Endothelial cell (in vitro differentiated cells): Measurements from ENCODE around the gene TUBA4A. TPM values are rescaled to one million over a fixed set of nuclear protein-coding genes. Genes with fewer than 3 reads are reported as not detected.

ENCODE experiments used
- DNase-seq: peaks from one replicate; pipeline ENCODE4 v3.0.0; 2021; ENCODE audit warnings: low spot score
- H3K27ac Mint-ChIP-seq: one replicate; pipeline ENCODE4 v1.8.0; 2021; ENCODE audit warnings: mixed read lengths, inconsistent platforms; ENCODE audit not compliant: unreplicated experiment
- H3K27me3 Mint-ChIP-seq: one replicate; pipeline ENCODE4 v1.8.0; 2021; ENCODE audit warnings: mild to moderate bottlenecking, moderate library complexity, mixed read lengths, inconsistent platforms; ENCODE audit not compliant: unreplicated experiment
- H3K36me3 Mint-ChIP-seq: one replicate; pipeline ENCODE4 v1.8.0; 2021; ENCODE audit warnings: mild to moderate bottlenecking, low read depth, mixed read lengths, inconsistent platforms; ENCODE audit not compliant: unreplicated experiment
- H3K4me1 Mint-ChIP-seq: one replicate; pipeline ENCODE4 v1.8.0; 2021; ENCODE audit warnings: mild to moderate bottlenecking, mixed read lengths, inconsistent platforms; ENCODE audit not compliant: unreplicated experiment
- H3K4me3 Mint-ChIP-seq: one replicate; pipeline ENCODE4 v1.8.0; 2021; ENCODE audit warnings: mild to moderate bottlenecking, mixed read lengths, inconsistent platforms; ENCODE audit not compliant: unreplicated experiment
- H3K9me3 Mint-ChIP-seq: one replicate; pipeline ENCODE4 v1.8.0; 2021; ENCODE audit warnings: mixed read lengths, inconsistent platforms; ENCODE audit not compliant: unreplicated experiment
- total RNA-seq: library from RNA; stranded (reverse); fragmentation: NEBNext Ultra II Directional; extraction: Animal tissue kit (Norgen Biotek cat#: 25700); gene quantifications from one replicate; pipeline ENCODE4 v1.2.1, GENCODE V29; 2021; ENCODE audit not compliant: unreplicated experiment
- TF ChIP-seq, protein P1 (sequence below): fragments of 200-600 bp; sonication (generic); IDR thresholded peaks from one replicate; pipeline ENCODE4 v1.5.0; 2021; ENCODE audit warnings: antibody characterized with exemption; ENCODE audit not compliant: unreplicated experiment

TUBA4A gene
- total RNA-seq, 1 donor from 2014 or later, result 18.7 TPM

DNA sequence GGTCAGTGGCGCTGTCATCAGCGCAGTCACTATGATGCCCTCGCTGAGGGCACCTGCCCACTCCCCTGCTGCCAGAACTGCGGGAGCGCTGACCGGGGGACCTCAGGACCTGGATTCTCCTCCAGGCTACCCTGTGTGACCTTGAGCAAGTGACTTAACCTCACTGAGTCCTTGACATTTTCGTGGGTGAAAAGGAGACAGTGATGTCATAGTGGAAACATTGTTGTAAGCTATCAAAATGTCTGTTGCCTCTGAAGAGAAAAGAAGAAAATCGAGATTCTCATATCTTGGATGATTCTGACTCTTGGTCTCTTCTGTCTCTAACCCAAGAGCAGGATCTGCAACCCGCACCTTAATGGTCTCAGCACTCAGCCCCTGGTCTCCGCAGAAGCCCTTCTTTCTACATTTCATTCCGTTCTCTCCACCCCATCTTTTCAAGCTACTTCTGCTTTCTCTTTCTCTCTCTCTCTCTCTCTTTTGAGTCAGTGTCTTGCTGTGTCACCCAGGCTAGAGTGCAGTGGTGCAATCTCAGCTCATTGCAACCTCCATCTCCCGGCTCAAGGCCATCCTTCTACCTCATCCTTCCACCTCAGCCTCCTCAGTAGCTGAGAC, 978 bp upstream of the TUBA4A start:
- Mint-ChIP-seq H3K27me3 (peaks cover 15% of the 10 kb centered on the region), H3K27ac (peak overlapping the region; percentile 22), H3K4me1 (peaks cover 6% of the 10 kb centered on the region), H3K36me3 (peaks cover 12% of the 10 kb centered on the region), H3K9me3 (no peaks in the 10 kb centered on the region), H3K4me3 (peak overlapping the region; percentile 57)
- TF ChIP-seq, protein P1, sequence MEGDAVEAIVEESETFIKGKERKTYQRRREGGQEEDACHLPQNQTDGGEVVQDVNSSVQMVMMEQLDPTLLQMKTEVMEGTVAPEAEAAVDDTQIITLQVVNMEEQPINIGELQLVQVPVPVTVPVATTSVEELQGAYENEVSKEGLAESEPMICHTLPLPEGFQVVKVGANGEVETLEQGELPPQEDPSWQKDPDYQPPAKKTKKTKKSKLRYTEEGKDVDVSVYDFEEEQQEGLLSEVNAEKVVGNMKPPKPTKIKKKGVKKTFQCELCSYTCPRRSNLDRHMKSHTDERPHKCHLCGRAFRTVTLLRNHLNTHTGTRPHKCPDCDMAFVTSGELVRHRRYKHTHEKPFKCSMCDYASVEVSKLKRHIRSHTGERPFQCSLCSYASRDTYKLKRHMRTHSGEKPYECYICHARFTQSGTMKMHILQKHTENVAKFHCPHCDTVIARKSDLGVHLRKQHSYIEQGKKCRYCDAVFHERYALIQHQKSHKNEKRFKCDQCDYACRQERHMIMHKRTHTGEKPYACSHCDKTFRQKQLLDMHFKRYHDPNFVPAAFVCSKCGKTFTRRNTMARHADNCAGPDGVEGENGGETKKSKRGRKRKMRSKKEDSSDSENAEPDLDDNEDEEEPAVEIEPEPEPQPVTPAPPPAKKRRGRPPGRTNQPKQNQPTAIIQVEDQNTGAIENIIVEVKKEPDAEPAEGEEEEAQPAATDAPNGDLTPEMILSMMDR, result no peak
- no peak for DNase-seq

DNA sequence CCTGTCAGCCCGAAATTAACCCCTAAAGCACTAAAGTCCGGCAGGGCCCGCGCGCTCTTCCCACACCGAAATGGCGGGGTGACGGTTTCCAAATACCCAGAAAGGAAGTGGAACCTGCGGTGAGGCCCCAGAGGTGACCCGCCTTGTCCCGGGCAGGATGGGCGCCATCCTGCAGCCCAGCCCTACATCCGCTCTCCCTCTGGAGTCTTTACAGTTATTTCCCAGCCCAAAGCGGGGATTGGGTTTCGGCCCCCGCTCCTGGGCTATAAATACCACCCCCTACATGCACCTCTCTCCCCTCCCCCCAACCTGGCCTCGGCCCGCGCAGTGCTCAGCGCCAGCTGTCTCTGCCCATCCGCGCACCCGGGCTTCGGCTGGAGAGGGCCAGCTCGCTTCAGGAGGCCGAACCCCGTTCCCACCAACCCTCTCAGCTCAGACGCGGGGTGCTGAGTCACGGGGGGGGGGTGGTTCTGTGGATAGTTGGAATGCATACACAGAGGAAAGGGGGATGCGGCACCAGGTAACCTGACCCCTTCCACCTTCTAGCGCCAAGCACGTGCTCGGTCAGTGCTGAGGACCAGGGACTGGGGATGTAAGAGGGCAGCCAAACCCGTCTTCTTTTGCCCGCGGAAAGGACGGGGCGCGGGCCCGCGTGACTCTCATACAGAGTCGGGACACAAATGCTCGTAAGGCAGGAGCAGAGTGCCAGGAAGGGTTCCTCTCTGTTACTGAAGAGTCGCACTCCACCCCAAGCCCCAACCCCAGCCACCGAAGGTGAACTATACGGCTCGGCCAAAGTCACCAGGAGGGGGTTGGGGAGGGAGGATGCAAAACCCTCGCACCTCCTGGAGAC, 592 bp downstream of the TUBA4A start, which contains the start of gene TUBA4B:
TUBA4B (plus strand) TSS at position 344 of the 853 bp plus-strand sequence; CDS start at position 509, 165 bp downstream.
- peaks cover 15% of the 10 kb centered on the region for H3K27me3 Mint-ChIP-seq
- peak within 1 kb of the TSS; percentile 30 for H3K27ac Mint-ChIP-seq
- H3K9me3 Mint-ChIP-seq, result no peaks in the 10 kb centered on the region
- peaks cover 18% of the 10 kb centered on the region for H3K4me1 Mint-ChIP-seq
- TF ChIP-seq, protein P1, result no peak
- peak; percentile 31 for DNase-seq
- H3K4me3 Mint-ChIP-seq, result peak within 1 kb of the TSS; percentile 76
- peaks cover 18% of the 10 kb centered on the region for H3K36me3 Mint-ChIP-seq

- peaks cover 18% of the 10 kb centered on the region for H3K36me3 Mint-ChIP-seq
- no peak for DNase-seq
- H3K27me3 Mint-ChIP-seq, result peaks cover 15% of the 10 kb centered on the region
- peaks cover 18% of the 10 kb centered on the region for H3K4me1 Mint-ChIP-seq
- TF ChIP-seq, protein P1, result no peak
- H3K9me3 Mint-ChIP-seq, result no peaks in the 10 kb centered on the region
- peak overlapping the region; percentile 62 for H3K4me3 Mint-ChIP-seq
- H3K27ac Mint-ChIP-seq, result peak overlapping the region; percentile 30
Observed at GRCh38 chr2:219252570-219252899, 1.2 kb downstream of the TUBA4A start.

GRCh38 chr2:219252084-219252483, 1.6 kb downstream of the TUBA4A start:
- Mint-ChIP-seq H3K4me3 (peak overlapping the region; percentile 62), H3K9me3 (no peaks in the 10 kb centered on the region), H3K4me1 (peaks cover 18% of the 10 kb centered on the region), H3K27ac (no peak overlapping the region), H3K27me3 (peaks cover 14% of the 10 kb centered on the region), H3K36me3 (peaks cover 18% of the 10 kb centered on the region)
- TF ChIP-seq, protein P1, result no peak
- no peak for DNase-seq

DNA sequence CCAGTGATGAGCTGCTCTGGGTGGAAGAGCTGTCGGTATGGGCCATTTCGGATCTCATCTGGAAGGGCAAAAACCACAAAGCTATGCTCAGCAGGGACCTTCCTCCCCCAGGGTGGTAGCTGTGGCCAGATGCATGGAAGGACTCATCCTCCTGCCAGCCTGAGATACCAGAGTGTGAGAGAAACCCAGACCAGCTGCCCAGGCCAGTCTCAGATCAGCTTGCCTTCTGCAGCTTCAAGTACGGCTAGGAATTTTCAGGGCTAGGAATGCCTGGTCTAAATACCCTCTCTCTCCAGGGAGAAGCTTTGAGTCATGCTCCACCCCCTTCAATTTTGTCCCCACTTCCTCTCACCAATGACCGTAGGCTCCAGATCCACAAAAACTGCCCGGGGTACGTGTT, 2.1 kb downstream of the TUBA4A start:
- Mint-ChIP-seq H3K36me3 (peaks cover 18% of the 10 kb centered on the region), H3K27me3 (peaks cover 17% of the 10 kb centered on the region), H3K4me3 (peak overlapping the region; percentile 37), H3K4me1 (peaks cover 22% of the 10 kb centered on the region), H3K27ac (no peak overlapping the region), H3K9me3 (no peaks in the 10 kb centered on the region)
- TF ChIP-seq, protein P1, result no peak
- DNase-seq, result no peak
